IMR-90 (cell line): ENCODE results near the gene SRXN1. TPM values are rescaled to one million over a fixed set of nuclear protein-coding genes. Genes with fewer than 3 reads are reported as not detected.

Experiments used
- BHLHE40 ChIP-seq: fragments of 150-350 bp; IDR thresholded peaks from 2 replicates; pipeline ENCODE4 v1.6.1; 2016; ENCODE audit warnings: mild to moderate bottlenecking, low read depth, low read length
- ELK1 ChIP-seq: fragments of 150-350 bp; IDR thresholded peaks from 2 replicates; pipeline ENCODE4 v1.6.1; 2016; ENCODE audit warnings: low read depth, mild to moderate bottlenecking, low read length, moderate library complexity, borderline replicate concordance
- MXI1 ChIP-seq: IDR thresholded peaks from 2 replicates; pipeline ENCODE4 v1.6.1; 2012; ENCODE audit warnings: low read depth, mild to moderate bottlenecking, low read length, moderate library complexity, borderline replicate concordance
- SMC3 ChIP-seq: fragments of 150-350 bp; IDR thresholded peaks from 2 replicates; pipeline ENCODE4 v1.6.1; 2016; ENCODE audit warnings: low read depth, mild to moderate bottlenecking, antibody characterized with exemption, low read length, moderate library complexity
- USF2 ChIP-seq: fragments of 150-350 bp; IDR thresholded peaks from 2 replicates; pipeline ENCODE4 v1.6.1; 2017; ENCODE audit warnings: mild to moderate bottlenecking, antibody characterized with exemption, low read length, low read depth
- polyA plus RNA-seq, 3 experiments: library from polyadenylated mRNA; depleted of rRNA; stranded (reverse); fragments of >200 nt; gene quantifications; 2 replicates each; pipeline ENCODE4 v1.2.3, GENCODE V29; 2012; ENCODE audit warnings: low replicate concordance in 1 of 3
- total RNA-seq: library from RNA; depleted of rRNA; stranded (reverse); fragments of >200 nt; gene quantifications from 2 replicates; pipeline ENCODE4 v1.2.3, GENCODE V29; 2012

The SRXN1 gene
- total and polyA plus RNA-seq, 2 of the 4 experiments (the other 2 are of a cell fraction): 51.2 to 71.2 TPM

DNA sequence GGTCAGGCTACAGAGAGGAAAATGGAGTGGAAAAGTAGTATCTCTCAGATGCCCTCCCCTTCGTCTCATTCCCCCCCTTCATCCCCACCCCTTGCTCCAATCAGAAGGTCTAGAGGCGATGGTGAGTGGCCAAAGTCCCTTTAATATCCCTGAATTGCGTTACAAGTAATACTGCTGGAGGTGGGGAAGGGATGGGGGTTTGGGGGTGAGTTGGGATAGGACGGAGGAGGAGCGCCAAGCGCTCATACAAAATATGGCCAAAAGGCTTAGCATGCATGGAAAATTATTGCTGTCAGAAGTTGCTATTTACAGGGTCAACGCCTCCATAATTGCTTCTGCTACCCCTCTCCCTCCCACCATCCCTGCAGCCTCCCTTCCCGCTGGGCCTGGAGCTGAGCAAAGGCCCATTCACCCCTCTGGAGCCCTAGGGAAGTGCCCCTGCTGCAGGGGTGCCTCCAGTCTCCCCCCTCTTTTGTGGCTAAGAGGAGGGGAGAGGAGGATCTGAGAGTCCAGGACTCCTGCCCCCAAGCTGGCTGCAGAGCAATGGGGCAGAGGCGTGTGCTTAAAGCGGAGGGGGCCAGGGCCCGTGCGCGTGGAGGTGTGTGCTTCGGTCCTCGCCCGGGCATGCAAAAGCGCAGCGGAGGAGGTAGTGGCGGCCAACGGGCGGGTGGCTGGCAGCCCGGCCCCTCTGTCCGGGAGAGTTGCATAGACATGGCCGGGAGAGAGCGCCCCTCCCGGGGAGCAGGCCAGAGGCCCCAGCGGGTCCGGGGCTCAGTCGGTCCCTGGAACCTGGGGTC lies 8.7 kb upstream of the SRXN1 start (continued):
- TF ChIP-seq USF2: no peak
- no peak for TF ChIP-seq BHLHE40
- no peak for TF ChIP-seq ELK1
- no peak for TF ChIP-seq MXI1
- TF ChIP-seq SMC3: no peak
